ENCODE data around the gene OR7A5. TPM values are rescaled to one million over a fixed set of nuclear protein-coding genes. Genes with fewer than 3 reads are reported as not detected.
"Not testable (repeated sequence)": the region's sequence is repeated elsewhere in the genome, so short reads cannot be mapped to it uniquely, and the experiment has no call there.

OR7A5 gene
- total RNA-seq, 4 donors from 2014 or later: 0.72 to 2.9 (median 2.0) TPM

DNA sequence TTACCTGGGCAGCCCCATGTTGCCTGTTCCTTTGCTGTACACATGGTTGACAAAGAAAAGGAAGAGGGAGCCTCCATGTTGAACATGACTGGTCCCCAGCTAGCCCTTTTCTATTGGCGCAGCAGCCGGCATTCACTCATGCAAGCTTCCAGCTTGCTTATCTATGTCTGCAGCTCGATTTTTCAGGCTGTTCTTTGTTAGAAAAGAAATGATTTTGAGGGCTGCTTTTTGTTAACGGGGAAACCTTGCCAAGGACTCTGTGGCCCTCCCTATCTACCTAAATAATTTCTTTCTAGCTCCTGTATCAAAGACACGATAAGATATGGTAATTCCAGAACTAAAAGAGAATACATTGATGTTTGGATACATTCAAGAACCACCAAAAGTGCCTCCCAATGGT lies 36.2 kb downstream of the OR7A5 start:
- H3K4me3 ChIP-seq (ENCODE audit: low read depth, poor library complexity, severe bottlenecking): no peak overlapping the region
- WGBS, 2 donors: 80 to 84% methylated on average over 5 of the region's 5 CpGs
- intact Hi-C loops (cut with DNase I; ENCODE audit: low total_unique reads): no loop called here

DNA sequence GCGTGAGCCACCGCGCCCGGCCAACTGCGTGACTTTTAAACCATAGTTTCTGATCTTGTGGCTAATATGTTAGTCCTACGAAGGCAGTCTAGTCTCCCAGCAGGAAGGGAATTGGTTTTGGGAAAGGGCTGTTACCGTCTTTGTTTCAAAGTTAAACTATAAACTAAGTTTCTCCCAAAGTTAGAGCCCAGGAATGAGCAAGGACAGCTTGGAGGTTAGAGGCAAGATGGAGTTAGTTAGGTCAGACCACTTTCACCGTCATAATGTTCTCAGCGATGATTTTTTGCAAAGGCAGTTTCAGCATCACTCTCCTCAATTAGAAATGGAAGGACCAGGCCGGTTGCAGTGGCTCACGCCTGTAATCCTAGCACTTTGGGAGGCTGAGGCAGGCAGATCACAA lies 39.0 kb downstream of the OR7A5 start:
- no peak for DNase-seq (ENCODE audit: low spot score in 2 of 2)
- intact Hi-C loops (cut with DNase I; ENCODE audit: low total_unique reads): no loop called here
- TF ChIP-seq POLR2A (IDR thresholded peaks at IDR 0.05): no peak
- no peak overlapping the region for H3K4me3 ChIP-seq (ENCODE audit: low read depth, poor library complexity, severe bottlenecking)
- WGBS, 2 donors: 92 to 95% methylated on average over 11 of the region's 11 CpGs

More for the DNA sequence above, 36.2 kb downstream of the OR7A5 start:
- no peak for TF ChIP-seq POLR2A (IDR thresholded peaks at IDR 0.05)
- TF ChIP-seq, protein P1, sequence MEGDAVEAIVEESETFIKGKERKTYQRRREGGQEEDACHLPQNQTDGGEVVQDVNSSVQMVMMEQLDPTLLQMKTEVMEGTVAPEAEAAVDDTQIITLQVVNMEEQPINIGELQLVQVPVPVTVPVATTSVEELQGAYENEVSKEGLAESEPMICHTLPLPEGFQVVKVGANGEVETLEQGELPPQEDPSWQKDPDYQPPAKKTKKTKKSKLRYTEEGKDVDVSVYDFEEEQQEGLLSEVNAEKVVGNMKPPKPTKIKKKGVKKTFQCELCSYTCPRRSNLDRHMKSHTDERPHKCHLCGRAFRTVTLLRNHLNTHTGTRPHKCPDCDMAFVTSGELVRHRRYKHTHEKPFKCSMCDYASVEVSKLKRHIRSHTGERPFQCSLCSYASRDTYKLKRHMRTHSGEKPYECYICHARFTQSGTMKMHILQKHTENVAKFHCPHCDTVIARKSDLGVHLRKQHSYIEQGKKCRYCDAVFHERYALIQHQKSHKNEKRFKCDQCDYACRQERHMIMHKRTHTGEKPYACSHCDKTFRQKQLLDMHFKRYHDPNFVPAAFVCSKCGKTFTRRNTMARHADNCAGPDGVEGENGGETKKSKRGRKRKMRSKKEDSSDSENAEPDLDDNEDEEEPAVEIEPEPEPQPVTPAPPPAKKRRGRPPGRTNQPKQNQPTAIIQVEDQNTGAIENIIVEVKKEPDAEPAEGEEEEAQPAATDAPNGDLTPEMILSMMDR (IDR thresholded peaks at IDR 0.05): no peak
- DNase-seq (ENCODE audit: low spot score in 2 of 2): no peak

DNA sequence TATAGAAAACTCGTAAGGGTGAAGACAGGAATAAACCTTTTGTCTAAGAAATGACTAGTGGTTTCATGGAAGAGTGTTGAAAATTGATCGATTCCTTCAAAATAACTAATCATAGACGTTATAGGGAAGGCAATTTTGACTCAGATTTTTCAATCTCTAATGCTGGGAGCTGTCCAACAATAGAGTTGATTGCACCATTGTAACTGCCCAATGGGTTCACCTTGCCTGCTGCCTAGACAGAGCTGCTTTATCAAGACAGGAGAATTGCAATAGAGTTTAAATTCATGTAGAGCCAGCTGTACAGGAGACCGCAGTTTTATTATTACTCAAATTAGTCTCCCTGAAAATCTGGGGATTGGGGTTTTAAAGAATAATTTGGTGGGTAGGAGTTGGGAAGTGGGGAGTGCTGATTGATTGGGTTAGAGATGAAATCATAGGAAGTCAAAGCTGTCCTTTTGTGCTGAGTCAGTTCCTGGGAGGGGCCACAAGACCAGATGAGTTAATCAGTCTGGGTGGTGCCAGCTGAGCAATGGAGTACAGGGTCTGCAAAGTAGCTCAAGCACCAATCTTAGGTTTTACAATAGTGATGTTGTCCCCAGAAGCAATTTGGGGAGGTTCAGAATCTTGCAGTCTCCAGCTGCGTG lies 39.8 kb downstream of the OR7A5 start:
- DNase-seq (ENCODE audit: low spot score in 2 of 2): no peak
- no peak overlapping the region for H3K4me3 ChIP-seq (ENCODE audit: low read depth, poor library complexity, severe bottlenecking)
- TF ChIP-seq, protein P1 (IDR thresholded peaks at IDR 0.05): no peak
- no peak for TF ChIP-seq POLR2A (IDR thresholded peaks at IDR 0.05)
- intact Hi-C loops (cut with DNase I; ENCODE audit: low total_unique reads): no loop called here
- 81 to 83% methylated on average over 5 of the region's 5 CpGs for WGBS, 2 donors

DNA sequence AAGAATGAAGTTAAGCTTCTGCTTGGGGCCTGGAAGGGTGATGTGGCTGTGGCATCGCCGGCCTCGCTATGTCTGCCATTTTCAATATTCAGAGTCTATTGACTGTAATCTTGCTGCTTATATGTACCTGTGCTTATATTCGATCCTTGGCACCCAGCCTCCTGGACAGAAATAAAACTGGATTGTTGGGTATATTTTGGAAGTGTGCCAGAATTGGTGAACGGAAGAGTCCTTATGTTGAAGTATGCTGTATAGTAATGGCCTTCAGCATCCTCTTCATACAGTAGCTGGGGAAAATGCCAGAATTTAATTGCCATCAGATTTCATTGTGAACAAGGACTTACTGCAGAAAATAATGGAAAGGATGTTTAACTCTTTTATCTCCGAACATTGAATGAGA lies 42.7 kb downstream of the OR7A5 start:
- H3K4me3 ChIP-seq (ENCODE audit: low read depth, poor library complexity, severe bottlenecking); DNase-seq (ENCODE audit: low spot score in 2 of 2); intact Hi-C loops (cut with DNase I; ENCODE audit: low total_unique reads): not testable (repeated sequence)
- WGBS, 2 donors: 66% methylated on average over 6 of the region's 6 CpGs

DNA sequence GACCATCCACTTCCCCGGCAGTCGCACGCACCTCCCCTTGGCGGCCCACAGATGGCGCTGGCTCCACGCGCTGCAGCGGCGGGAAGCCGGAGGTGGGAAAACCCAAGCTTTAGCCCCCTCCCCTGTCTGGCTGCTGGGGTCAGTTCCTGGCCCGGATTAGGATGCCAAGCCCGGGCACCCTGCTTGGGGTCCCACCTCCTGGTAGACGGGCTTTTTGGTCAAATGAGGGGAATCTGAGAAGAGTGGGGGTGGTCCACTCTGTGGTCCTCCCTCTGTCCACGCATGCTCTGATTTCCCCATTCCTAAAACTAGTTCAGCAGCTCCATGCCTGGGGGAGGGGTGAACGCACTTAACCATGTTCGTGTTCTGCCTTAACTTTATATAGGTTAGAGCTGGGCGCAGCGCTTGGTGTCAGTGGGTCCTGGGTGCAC lies 48.5 kb downstream of the OR7A5 start:
- intact Hi-C loops (cut with DNase I; ENCODE audit: low total_unique reads): loop anchor here (10.0 kb wide), 1 partner anchor 108 kb away; no protein-coding TSS in a partner anchor
- 19% methylated on average over 13 to 15 of the region's 18 CpGs for WGBS, 2 donors
- no peak overlapping the region for H3K4me3 ChIP-seq (ENCODE audit: low read depth, poor library complexity, severe bottlenecking)
- DNase-seq (ENCODE audit: low spot score in 2 of 2): peak in 1 of 2 donors; percentile 78
- TF ChIP-seq POLR2A (IDR thresholded peaks at IDR 0.05): no peak
- TF ChIP-seq, protein P1 (IDR thresholded peaks at IDR 0.05): peak in 1 of 3 donors; percentile 15

DNA sequence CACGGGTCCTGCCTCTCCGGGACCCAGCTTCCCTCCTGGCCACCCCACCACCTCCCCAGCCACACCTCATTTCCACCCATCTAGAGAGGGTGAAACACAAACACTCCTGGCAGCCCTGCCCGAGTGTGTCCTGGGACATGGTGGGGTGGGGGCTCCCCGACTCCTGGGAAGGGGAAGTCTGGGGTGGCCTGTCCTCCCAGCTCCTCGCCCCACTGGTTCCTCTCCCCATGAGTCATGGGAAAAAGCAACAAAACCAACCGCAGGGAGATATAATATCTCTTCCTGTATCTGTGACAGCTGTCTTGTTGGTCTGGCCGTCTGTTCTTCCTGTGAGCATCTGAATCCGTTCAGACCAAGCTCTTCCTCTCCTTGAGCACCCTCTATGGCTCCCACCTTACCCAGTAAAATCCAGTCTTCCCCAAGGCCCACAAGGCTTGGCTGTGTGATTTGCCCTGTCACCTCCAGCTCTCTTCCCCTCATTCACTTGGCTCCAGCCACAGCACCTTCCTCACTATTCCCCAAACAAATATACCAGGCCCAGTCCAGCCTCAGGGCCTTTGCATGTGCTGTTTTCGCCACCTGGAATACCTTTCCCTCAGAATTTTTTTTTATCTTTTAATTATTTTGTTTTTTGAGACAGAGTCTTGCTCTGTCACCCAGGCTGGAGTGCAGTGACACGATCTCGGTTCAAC lies 49.7 kb downstream of the OR7A5 start:
- 48 to 58% methylated on average over 8 to 9 of the region's 11 CpGs for whole genome bisulfite sequencing, 2 donors
- DNase-seq (ENCODE audit: low spot score in 2 of 2): peak; percentile 44 to 83
- H3K4me3 ChIP-seq (ENCODE audit: low read depth, poor library complexity, severe bottlenecking): not testable (repeated sequence)
- intact Hi-C loops (cut with DNase I; ENCODE audit: low total_unique reads): loop anchor here (10.0 kb wide), 1 partner anchor 110 kb away; no protein-coding TSS in a partner anchor

DNA sequence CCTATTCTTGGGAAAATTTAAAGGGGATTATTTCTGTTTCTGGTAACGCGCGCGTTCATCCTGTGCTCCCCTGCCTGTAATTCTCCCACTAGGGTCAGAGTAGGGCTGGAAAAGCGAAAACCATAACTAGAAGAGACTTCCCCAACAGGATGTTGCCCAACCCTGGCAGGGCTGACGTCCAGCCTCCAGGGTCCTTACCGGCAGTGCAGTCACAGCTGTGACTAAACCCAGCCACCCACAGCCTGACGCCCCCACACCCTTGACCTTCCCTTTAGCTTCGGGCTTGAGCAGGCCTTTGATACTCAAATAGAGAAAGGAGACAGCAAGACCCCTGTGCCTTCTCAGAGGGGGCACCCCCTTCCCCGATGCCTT lies 50.3 kb downstream of the OR7A5 start:
- peak; percentile 35 to 88 for DNase-seq (ENCODE audit: low spot score in 2 of 2)
- H3K4me3 ChIP-seq (ENCODE audit: low read depth, poor library complexity, severe bottlenecking): not testable (repeated sequence)
- intact Hi-C loops (cut with DNase I; ENCODE audit: low total_unique reads): loop anchor here (10.0 kb wide), 1 partner anchor 110 kb away; no protein-coding TSS in a partner anchor
- WGBS, 2 donors: 57 to 74% methylated on average over 9 to 10 of the region's 10 CpGs

DNA sequence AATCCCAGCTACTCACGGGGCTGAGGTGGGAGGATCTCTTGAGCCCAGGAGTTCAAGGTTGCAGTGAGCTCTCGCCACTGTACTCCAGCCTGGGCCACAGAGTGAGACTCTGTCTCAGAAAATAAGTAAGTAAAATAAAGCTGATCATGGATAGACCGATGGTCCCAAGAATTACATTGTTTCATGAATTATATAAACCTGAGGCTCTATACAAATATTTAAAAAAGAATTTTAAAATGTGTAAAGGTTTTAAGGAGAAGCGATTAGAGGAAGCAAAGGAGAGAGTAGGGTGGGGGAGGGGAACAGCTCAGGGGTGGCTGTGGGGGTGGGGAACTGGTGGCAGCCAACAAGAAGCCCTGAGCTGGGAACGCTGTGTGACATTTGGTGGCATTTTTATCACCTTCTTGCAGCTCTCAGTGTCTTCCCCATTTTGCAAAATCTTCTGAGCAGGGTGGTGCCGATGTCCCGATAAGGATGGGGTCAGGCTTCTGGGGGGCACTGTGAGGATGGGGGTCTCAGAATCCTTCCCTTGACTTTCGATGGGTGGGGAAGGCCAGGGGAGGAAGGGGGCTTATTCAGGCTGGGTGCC lies 51.5 kb downstream of the OR7A5 start:
- not testable (repeated sequence) for H3K4me3 ChIP-seq (ENCODE audit: low read depth, poor library complexity, severe bottlenecking)
- peak in 1 of 2 donors; percentile 58 for DNase-seq (ENCODE audit: low spot score in 2 of 2)
- WGBS, 2 donors: 72 to 80% methylated on average over 7 to 8 of the region's 8 CpGs
- intact Hi-C loops (cut with DNase I; ENCODE audit: low total_unique reads): loop anchor here (10.0 kb wide), 1 partner anchor 111 kb away; no protein-coding TSS in a partner anchor
